ENCODE data around the gene TSHZ2.

TSHZ2 gene

GRCh38 chr20:52972190-52972937, at the start of gene TSHZ2:
TSS of gene TSHZ2 (plus strand) at chr20:52972358. CDS start at chr20:52973294, 936 bp downstream.
- no peak for DNase-seq (ENCODE audit: low read depth)

DNA sequence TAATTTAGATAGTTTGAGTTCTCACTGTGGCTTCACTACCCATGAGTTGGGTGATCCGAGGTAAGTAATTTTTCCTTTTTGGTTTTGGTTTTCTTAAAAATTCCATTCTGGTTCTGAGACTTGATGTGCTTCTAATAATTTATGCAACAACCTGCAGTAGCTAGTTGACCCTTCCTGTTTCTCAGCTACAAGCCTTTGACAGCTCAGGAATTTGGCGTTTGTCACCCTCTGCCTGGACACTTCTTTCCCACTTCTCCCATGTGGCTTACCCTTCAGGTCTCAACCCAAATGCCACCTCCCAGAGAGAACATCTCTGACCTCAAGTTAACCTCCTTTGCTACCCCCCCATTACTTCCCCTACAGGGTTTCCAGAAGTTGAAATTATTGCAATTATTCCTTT, 49.7 kb upstream of the TSHZ2 start:
- no peak for DNase-seq (ENCODE audit: low read depth)

DNA sequence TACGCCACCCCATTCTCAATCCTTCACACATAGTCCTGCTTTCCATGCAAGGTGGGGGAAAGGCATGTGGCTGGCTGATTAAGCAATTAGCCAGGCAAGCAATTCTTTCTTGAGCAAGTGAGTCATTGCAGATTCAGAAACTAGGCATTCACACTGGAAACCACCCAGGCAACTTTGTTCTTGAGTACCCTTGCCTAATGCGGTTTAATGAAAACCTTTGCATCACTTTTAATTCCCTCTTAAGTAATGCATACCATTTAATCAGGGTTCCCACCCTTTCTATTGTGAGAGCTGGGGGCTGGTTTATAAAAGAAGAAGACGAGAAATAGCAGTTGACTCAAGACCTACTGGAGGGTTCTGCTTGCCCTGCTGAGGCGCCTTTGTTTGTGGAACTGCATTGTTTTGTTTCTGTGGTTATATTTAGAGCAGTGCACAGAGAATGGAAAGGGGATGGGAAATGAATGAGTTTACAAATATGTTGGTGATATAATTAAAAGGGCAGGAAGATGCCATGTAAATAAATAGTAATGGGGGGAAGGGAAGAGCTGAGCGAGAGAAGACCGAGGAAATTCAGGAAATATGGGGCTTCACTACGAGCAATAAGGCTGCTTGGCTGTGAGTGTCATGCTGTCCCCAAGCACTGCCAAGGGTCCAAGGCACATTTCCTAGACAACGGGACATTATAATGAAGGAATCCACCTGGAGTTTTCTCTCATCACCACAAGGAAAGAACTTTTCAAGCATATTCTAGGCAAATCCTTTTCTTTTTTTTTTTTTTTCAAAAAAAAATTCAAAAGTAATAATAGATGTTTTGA, 48.8 kb upstream of the TSHZ2 start:
- DNase-seq (ENCODE audit: low read depth): no peak

- no peak for DNase-seq (ENCODE audit: low read depth)
These were observed 47.5 kb upstream of the TSHZ2 start for GRCh38 chr20:52924411-52925271.

DNA sequence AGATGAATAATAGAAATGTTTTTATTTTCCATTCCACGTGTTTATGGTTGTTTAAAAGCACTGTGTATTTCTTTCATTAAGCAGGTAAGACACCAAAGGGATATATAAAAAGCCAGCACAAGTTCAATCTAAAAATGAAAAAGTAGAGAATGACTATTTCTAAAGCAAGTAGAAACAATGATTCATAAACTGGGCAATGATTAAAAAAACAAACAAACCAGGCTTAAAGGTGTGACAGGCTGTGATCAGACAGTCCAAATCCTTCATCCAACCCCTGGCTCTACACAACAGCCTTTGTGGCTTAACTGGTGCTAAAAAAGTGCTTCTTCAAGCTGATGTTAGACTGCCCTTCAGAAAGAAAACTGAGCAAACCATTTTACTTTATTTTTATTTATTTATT, 45.7 kb upstream of the TSHZ2 start:
- no peak for DNase-seq (ENCODE audit: low read depth)

- DNase-seq (ENCODE audit: low read depth): no peak
These were observed 38.3 kb upstream of the TSHZ2 start for GRCh38 chr20:52933867-52934266.

DNA sequence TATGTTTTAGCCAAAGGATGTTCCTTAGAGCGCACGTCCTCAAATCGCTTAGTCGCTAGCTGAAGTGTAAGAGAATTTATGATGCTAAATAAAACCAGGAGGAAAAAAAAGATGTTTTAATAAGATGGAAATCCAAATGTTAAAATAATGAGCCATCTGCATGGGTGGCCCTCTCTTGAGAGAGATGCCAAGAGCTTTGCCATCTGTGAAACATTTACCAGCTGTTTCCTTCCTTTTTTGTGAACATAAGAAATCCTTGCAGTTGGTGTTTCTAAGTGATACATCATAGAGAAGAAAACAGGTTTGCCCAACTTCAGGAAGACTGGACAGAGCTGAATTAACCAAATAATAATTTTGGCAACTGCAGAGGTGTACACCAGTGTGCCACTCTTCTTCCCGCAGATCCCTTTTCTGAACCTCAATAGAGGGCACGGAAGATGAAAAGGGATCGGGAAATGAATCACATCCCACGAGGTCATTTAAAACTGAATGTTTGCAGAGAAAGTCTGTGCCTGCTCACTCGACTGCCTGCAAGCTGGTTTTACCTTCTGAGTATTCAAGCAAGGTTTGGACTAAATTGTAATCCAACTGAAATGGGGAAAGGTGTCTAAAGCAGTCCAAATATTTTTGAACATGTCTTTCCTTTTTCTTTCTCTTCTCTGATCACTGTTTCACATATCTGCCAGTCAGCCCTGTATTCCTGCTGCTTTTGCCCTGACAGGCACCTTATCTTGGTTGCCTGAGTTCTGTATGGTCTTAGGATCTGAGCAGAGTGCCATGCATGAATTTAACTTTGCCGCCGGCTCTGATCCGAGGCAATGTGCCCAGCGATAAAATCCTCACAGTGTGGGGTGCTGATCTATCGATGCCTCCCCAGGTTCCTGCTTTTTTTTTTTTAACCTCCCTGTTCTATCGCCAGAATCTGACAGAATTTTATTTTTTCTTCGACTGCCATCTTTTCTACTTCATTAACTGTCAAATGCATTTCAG, 35.5 kb upstream of the TSHZ2 start:
- DNase-seq (ENCODE audit: low read depth): no peak

DNA sequence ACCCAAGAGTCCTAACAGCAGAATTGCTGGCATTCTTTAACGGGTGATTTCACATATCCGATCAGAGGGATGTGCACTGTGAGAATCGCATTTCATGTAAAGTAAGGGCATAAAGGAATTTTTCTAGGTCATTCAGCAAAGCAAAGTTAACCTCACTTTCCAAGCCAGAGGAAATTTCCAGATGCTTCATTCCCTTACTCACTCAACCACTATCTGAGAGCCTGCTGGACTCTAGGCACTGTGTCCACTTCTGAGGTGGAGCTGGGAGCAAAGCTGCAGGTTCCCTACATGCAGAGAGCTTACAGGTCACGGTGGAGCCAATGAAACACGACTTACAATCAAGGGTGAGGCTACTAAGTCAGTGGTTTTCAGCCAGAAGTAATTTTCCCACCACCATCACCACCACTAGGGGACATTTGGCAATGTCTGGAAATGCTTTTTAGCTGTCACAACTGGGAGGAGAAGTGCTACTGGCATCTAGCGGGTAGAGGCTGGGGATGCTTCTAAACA, 34.5 kb upstream of the TSHZ2 start:
- DNase-seq (ENCODE audit: low read depth): no peak

DNA sequence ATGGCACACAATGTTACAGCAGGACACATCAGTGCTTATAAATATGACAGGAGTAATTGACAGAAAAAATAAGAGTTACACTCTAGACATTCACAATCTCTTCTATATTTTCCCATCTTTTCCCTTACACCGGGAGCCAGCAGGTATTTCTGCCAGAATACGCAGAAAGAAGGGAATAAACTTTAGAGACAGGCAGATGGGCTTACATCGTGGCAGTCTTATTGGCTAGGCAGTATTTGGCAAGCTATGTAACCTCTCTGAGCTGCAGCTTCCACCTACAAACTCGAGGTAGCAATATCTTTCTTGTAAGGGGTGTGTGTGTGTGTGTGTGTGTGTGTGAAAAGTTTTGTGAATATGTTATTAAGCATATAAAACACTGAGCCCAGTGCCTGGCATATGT, 33.0 kb upstream of the TSHZ2 start:
- DNase-seq (ENCODE audit: low read depth): no peak

GRCh38 chr20:52941808-52942207, 30.4 kb upstream of the TSHZ2 start:
- DNase-seq (ENCODE audit: low read depth): no peak

- no peak for DNase-seq (ENCODE audit: low read depth)
These were observed 28.8 kb upstream of the TSHZ2 start for GRCh38 chr20:52943185-52943841.

GRCh38 chr20:52945268-52945667, 26.9 kb upstream of the TSHZ2 start:
- no peak for DNase-seq (ENCODE audit: low read depth)

- DNase-seq (ENCODE audit: low read depth): no peak
These were observed 26.2 kb upstream of the TSHZ2 start for GRCh38 chr20:52945862-52946522.

- DNase-seq (ENCODE audit: low read depth): no peak
These were observed 23.7 kb upstream of the TSHZ2 start for GRCh38 chr20:52948491-52948890.

DNA sequence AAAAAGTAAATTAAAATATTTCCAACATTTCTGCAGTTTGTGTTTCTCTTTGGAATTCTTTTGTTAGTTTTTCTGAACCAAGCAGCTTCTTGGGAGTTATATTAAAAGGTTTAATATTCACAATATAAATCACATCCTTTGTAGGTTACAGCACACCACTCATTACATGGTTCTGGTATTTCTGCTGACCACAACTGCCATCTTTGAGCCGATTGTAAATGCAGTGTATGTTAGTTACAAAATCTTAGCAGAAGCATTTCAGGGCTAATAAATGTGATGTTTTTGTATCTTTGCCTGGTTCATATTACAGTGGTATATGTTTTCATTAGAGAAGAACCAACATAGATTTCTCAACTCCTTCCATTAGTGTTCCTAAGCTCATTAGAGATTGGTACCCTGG, 19.1 kb upstream of the TSHZ2 start:
- no peak for DNase-seq (ENCODE audit: low read depth)

DNA sequence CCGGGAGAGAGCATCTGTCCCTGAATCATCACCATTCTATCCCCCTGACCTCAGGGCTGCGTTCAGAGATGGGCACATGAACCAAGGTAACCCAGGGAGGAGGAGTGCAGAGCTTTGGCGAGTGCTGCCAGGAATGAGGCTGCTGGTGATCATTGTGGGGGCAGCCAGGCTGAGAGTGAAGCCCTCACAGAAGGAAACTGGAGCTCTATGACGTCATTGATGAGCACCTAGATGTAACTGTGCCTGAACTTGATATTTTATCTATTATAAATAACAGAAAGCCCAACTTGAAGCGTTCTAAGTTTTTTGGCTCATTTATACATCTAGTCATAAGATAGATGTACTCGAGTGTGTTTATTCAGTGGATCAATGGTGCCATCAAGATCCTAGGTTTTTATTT, 17.3 kb upstream of the TSHZ2 start:
- DNase-seq (ENCODE audit: low read depth): no peak

- no peak for DNase-seq (ENCODE audit: low read depth)
These were observed 13.9 kb upstream of the TSHZ2 start for GRCh38 chr20:52958211-52958610.

GRCh38 chr20:52959125-52959524, 13.0 kb upstream of the TSHZ2 start:
- no peak for DNase-seq (ENCODE audit: low read depth)

DNA sequence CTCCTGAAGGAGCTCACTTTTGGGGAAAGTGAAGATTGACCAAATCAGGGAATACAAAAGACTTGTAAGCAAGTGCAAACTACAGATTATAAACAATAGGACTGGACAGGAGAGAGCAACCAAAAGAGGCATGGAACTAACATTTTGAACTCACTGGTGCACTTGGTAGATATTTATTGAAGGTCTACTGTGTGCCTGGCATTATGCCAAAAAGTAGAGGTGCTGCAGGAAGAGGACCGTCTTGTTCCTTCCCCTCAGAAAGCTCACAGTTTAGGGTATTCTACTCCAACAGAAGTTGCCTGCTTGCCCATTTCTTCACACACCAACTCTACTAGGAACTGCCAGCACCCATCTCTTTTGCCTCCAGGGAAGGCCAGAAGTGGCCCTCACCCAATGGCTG, 10.0 kb upstream of the TSHZ2 start:
- DNase-seq (ENCODE audit: low read depth): no peak

GRCh38 chr20:52963131-52963530, 9.0 kb upstream of the TSHZ2 start:
- no peak for DNase-seq (ENCODE audit: low read depth)

Data from stimulated activated CD8-positive, alpha-beta memory T cell treated with anti-CD3 and anti-CD28 coated beads, Interleukin-15, amount 100 ng/mL, for 1 hour (primary cell).